GM21515 (cell line): Measurements from ENCODE around the gene CHD9.
"Not testable (repeated sequence)": the region's sequence is repeated elsewhere in the genome, so short reads cannot be mapped to it uniquely, and the experiment has no call there.

ENCODE experiments used
- ATAC-seq: cut with Tn5 transposase; IDR thresholded peaks from one replicate; pipeline ENCODE4 v1.9.1; 2021; ENCODE audit not compliant: unreplicated experiment

The CHD9 gene

DNA sequence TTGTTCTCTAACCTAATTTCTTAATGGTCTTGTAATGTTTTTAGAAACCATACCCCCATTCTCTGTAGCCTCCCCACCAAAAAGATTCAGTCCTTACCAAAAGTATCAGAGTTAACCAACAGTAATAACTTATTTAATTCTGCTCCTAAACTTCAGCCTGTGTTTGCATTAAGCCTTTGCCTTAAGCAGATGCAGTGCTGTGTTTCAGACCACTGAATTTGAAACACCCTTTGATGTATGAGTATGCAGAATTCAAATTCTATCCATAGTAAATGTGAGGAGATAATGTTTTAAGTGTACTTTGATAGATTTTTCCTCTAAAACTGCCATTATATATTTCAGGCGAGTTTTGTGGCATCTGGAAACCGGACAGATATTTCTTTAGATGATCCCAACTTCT lies 207.9 kb downstream of the CHD9 start:
- no peak for ATAC-seq

DNA sequence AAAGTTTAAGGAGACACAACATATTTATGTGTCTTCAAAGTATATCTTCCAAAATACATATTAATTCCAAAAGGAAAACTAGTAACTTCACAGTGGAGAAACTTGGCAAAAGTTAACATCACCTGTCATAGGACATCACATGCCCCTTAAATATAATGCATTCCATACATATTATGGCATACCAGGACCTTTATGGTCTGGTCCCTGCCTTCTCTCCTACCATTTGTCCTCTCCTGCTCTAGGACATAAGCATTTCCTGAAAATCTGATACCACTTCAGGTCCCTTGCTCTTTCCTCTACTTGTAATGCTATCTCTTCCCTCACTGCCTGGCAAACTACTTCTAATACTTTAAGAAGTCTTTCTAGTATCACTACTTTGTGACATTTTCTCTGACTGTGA lies 211.4 kb downstream of the CHD9 start:
- ATAC-seq, result no peak

GRCh38 chr16:53278498-53278897 lies 223.7 kb downstream of the CHD9 start:
- ATAC-seq, result not testable (repeated sequence)

- ATAC-seq, result no peak
Measured at GRCh38 chr16:53281280-53281679, 226.5 kb downstream of the CHD9 start.

GRCh38 chr16:53281859-53282258 lies 227.1 kb downstream of the CHD9 start:
- no peak for ATAC-seq

- ATAC-seq, result no peak
Measured at GRCh38 chr16:53282328-53282727, 227.5 kb downstream of the CHD9 start.

DNA sequence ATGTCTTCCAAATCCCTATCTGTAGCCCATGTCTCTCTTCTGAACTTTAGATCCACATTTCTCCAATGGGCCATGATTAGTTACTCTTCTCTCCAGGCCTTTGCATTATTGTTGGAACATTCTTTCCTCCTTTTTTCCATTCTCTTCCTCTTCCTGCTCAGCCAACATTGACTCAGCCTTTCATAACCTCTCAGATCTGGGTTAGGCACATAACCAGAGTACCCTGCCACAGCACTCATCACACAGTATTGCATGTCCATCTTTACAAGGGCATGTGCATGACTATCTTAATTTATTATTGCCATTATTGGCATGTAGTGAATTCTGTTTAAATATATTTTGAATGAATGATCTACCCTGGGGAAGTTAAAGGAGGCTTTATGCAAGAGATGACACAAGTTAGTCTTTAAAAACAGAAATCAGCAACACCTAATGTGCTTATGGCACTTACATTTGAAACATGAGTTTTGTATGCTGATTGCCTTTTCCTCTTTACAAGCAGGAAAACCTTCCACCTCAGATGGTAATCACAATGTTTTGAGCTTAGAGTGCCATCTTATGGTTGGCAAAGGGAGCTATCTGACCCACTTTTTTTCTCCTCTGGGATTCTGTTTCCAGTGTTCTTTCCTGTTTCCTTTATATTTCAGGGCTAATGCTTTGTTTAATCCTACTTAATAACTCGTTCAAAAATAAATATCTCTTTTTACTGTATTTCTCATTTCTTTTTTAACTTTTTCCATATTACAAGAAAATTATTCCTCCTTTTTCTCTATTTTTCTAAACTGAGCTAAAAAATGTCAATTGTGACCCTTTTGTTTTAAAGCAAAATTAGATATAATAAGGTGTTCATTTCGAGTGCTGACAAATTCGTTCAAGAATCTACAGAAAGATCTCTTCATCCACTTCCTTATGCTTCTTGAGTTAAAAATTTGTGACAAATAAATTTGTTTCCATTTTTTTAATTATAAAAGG lies 228.5 kb downstream of the CHD9 start:
- no peak for ATAC-seq

DNA sequence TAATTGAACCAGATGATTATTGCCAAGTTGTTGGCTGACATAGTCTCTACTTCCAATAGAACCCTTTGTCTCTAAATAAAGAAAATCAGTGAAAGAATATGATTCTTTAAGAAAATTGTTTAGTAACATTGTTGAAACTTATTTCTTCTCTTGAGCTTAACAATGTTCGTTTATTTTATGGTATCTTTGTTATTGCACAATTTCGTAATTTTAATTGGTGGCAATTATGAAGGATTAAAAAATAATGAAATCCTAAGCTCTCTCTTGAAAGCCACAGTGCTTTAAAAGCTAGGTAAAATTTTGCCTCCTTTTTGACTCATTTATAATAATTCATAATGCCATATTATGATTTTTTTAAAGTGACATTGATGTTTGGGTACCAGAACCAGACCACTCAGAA lies 230.4 kb downstream of the CHD9 start:
- no peak for ATAC-seq

- no peak for ATAC-seq
Measured at GRCh38 chr16:53290520-53290919, 235.7 kb downstream of the CHD9 start.

DNA sequence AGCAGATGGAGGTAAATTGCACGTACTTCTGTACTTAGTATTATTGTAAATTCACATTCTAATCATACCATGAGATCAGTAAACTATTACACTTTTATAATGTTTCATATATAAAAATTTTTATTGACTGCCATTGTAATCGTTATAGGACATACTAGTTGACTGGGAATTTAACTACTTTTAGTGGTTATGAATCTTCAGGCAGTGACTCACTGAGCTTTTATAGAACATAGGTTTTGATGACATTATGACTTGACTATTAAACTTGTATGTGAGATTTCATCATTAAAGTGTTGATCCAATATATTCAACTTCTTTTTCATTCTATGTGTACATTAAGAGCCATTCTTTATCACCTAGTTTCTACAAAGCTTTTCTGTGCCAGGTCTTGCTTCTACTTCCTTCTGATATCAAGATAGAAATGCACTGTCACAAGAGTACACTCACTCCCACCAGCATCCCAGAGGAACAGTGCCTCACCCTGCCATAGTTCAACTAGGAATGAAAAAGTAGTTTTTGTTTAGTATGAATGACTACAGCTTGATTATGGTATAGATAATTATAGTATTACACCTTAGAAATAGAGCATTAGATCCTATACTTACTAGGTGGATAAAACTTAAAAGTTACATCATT lies 237.1 kb downstream of the CHD9 start:
- no peak for ATAC-seq

DNA sequence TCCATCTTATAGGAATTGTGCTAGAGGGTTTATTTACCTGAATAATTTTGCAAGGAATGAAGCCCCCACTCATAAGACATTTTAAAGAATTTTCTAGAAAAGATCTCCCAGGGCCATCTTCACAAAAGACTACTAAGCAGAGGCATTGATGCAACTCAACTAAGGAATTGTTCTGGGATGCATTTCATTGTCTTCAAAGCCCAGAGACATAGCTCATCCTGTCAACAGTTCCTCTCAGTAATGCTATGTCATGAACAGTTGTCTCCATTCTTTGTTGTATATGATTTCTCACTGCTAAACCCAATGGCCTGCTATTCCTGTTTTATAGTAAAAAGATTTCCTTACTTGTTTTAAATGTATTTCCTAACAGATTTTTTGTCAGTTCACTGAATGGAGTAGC lies 242.7 kb downstream of the CHD9 start:
- ATAC-seq, result no peak

DNA sequence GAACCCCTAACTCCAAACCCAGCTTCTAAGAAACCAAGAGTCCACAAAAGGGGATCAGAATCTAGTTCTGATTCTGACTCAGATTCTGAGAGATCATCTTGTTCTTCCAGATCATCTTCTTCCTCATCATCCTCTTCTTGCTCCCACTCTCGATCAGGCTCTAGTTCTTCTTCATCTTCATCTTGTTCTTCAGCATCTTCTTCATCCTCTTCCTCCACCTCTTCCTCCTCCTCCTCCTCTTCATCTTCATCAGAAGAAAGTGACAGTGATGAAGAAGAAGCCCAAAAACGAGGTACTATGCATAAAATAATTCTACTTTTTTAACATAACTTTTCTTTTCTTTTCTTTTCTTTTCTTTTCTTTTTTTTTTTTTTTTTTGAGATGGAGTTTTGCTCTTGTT lies 249.5 kb downstream of the CHD9 start:
- no peak for ATAC-seq

- no peak for ATAC-seq
Measured at GRCh38 chr16:53305743-53306142, 251.0 kb downstream of the CHD9 start.

DNA sequence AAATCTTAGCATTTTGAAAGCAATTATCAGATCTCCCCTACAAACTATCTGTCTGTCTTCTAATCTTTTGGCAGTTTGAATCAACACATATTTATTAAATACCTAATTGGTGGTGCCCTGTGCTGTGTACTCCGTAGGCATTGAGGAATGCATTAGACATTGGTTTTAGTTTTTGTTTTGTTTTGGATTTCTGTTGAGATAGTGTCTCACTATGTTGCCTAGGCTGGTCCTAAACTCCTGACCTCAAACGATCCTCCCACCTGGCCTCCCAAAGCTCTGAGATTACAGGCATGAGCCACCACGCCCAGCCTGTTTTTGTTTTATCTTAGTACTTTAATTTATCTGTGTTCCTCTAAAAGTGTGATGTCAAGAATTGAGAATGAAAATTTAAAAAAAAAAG lies 254.7 kb downstream of the CHD9 start:
- no peak for ATAC-seq

- ATAC-seq, result no peak
Measured at GRCh38 chr16:53320992-53321391, 266.2 kb downstream of the CHD9 start.

DNA sequence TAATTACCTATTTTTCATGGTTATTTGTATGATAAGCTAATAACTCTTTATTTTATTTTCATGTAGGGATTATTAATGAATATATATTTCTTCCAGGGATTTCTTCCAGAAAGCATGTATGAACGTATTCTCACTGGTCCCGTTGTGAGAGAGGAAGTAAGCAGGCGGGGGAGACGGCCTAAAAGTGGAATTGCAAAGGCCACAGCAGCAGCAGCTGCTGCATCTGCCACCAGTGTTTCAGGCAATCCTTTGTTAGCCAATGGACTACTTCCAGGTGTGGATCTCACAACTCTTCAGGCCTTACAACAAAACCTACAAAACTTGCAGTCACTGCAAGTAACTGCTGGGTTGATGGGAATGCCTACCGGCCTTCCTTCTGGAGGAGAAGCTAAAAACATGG lies 269.1 kb downstream of the CHD9 start:
- no peak for ATAC-seq

DNA sequence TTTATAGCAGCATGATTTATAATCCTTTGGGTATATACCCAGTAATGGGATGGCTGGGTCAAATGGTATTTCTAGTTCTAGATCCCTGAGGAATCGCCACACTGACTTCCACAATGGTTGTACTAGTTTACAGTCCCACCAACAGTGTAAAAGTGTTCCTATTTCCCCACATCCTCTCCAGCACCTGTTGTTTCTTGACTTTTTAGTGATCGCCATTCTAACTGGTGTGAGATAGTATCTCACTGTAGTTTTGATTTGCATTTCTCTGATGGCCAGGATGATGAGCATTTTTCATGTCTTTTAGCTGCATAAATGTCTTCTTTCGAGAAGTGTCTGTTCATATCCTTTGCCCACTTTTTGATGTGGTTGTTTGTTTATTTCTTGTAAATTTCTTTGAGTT lies 276.2 kb downstream of the CHD9 start:
- ATAC-seq, result not testable (repeated sequence)

DNA sequence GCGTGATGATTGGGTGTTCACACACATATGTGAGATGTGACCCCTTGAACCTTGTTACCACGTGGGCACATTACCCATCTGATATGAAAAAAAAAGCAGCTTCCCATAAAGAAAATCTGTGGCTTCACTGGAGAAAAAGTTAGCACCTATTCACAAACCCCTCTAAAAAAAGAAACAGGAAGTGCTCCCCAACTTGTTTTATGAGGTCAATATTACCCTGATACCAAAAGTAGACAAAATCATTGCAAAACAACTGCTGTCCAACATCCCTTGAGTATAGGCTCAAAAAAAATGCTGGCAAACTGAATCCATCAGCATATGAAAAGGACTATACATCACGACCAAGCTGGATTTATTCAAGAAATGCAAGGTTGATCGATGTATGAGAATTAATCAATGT lies 279.8 kb downstream of the CHD9 start:
- no peak for ATAC-seq

DNA sequence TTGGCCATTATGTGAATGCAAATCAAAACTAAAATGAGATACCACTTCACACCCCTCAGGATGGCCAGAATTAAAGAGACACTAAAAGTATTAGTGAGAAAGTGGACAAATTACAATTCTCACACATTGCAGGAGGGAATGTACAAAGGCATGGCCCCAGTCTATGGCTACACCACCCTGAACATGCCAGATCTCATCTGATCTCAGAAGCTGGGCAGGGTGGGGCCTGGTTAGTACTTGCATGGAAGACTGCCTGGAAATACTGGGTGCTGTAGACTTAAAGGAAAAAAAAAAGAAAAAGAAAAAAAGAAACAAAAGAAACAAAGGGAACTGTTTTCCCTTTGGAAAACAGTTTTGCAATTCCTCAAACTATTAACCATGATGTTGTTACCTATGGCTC lies 282.5 kb downstream of the CHD9 start:
- ATAC-seq, result no peak

- ATAC-seq, result no peak
Measured at GRCh38 chr16:53341792-53342191, 287.0 kb downstream of the CHD9 start.

- ATAC-seq, result no peak
Measured at GRCh38 chr16:53355064-53355463, 300.3 kb downstream of the CHD9 start.

- no peak for ATAC-seq
Measured at GRCh38 chr16:53356478-53357207, 301.9 kb downstream of the CHD9 start.
